Measurements from ENCODE around the gene MT1H.

MT1H gene

DNA sequence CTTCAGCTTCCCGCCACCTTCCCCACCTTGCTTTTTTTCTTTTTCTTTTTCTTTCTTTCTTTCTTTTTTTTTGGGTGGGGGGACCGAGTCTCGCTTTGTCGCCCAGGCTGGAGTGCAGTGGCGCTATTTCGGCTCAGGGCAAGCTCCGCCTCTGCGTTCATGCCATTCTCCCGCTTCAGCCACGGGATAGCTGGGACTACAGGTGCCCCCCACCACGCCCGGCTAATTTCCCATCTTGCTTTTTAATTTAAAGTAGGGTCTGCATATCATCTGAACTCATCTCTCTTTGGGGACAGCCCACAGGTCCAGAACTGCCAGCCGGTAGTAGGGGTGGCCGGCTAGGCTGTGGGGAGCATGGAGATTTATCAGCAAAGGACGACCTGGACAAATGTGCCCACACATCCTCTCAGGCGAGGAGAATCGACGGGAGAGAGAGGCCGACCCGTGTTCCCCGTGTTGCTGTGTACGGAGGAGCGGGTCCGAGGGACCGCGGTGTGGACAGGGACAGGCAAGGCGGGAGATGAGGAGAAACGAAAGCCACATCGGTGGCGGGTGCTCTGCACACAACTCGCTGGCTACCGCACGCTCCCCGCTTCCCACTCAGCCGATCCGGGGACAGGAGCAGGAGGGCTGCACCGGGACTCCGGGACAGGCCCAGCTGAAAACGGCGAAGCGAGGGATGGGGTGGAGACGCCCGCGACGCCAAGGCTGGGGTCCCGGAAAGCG, 34.7 kb upstream of the MT1H start:
- no peaks in the 10 kb centered on the region for H3K36me3 ChIP-seq
- TF ChIP-seq, protein P1, sequence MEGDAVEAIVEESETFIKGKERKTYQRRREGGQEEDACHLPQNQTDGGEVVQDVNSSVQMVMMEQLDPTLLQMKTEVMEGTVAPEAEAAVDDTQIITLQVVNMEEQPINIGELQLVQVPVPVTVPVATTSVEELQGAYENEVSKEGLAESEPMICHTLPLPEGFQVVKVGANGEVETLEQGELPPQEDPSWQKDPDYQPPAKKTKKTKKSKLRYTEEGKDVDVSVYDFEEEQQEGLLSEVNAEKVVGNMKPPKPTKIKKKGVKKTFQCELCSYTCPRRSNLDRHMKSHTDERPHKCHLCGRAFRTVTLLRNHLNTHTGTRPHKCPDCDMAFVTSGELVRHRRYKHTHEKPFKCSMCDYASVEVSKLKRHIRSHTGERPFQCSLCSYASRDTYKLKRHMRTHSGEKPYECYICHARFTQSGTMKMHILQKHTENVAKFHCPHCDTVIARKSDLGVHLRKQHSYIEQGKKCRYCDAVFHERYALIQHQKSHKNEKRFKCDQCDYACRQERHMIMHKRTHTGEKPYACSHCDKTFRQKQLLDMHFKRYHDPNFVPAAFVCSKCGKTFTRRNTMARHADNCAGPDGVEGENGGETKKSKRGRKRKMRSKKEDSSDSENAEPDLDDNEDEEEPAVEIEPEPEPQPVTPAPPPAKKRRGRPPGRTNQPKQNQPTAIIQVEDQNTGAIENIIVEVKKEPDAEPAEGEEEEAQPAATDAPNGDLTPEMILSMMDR (IDR thresholded peaks at IDR 0.05; ENCODE audit: low read depth, low read length), result no peak
- H3K4me3 ChIP-seq (ENCODE audit: low read depth, low read length), result no peak overlapping the region
- H3K9me3 ChIP-seq (ENCODE audit: severe bottlenecking), result no peaks in the 10 kb centered on the region
- H3K27ac ChIP-seq, result no peak overlapping the region
- no peak for DNase-seq
- H3K27me3 ChIP-seq (ENCODE audit: insufficient read depth, low read depth, severe bottlenecking), result no peaks in the 10 kb centered on the region

DNA sequence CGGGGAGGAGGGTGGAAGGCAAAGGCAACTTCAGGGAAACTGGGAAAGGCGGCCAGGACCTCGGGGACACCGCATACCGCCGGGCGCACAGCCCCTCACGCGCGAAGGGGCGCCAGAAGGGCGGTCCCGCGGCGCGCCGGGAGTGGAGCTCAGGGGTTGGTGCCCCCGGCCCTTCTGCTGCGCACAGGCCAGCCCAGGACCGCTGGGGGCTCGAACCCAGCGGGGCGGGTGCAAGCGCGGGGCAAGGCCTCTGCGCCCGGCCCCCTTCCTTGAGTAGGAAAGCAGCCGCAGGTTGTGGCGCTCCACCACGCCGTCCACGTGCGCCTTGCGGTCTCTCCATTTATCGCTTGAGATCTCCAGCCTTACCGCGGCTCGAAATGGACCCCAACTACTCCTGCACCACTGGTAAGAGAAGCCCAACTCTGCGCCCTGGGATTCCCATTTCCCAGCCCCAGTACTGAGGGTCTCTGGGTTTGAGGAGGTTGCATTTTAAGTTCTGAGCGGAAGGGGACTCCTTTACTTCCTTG, 34.1 kb upstream of the MT1H start:
- DNase-seq, result no peak
- no peak overlapping the region for H3K27ac ChIP-seq
- TF ChIP-seq, protein P1 (IDR thresholded peaks at IDR 0.05; ENCODE audit: low read depth, low read length), result no peak
- H3K27me3 ChIP-seq (ENCODE audit: insufficient read depth, low read depth, severe bottlenecking), result no peaks in the 10 kb centered on the region
- H3K9me3 ChIP-seq (ENCODE audit: severe bottlenecking), result no peaks in the 10 kb centered on the region
- no peak overlapping the region for H3K4me3 ChIP-seq (ENCODE audit: low read depth, low read length)
- no peaks in the 10 kb centered on the region for H3K36me3 ChIP-seq

DNA sequence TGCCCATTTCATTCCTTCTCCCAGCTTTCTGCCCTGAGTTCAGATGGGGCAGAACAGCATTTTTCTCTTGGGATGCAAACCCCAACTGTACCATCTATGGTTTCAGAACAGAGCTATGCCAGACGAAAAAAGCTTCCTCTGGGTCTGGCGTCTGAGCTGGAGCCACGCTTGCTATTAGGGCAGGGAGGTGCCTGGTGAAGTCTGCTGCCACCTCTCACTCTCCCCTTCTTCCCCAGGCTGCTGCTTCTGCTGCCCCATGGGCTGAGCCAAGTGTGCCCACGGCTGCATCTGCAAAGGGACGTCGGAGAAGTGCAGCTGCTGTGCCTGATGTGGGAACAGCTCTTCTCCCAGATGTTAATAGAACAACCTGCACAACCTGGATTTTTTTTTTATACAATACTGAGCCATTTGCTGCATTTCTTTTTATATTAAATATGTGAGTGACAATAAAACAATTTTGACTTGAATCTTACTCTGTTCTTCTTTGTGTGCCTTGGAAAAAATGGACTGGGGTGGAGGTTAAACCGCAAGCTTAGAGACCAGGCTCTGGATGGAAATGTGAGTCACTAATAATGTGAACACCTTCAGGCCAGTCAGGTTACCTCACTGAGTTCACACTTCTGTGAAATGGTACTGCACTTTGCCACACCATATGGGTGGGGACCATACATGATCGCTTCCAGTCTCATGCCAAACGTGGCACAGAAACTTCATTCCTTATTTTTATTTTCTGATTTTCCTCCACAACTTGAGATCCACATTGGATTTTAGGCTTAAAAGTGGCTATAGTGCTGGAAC, 32.8 kb upstream of the MT1H start:
- Histone ChIP-seq H3K27me3 (ENCODE audit: insufficient read depth, low read depth, severe bottlenecking) (no peaks in the 10 kb centered on the region), H3K4me3 (ENCODE audit: low read depth, low read length) (no peak overlapping the region), H3K36me3 (no peaks in the 10 kb centered on the region), H3K27ac (no peak overlapping the region), H3K9me3 (ENCODE audit: severe bottlenecking) (no peaks in the 10 kb centered on the region)
- no peak for DNase-seq
- TF ChIP-seq, protein P1 (IDR thresholded peaks at IDR 0.05; ENCODE audit: low read depth, low read length), result no peak

DNA sequence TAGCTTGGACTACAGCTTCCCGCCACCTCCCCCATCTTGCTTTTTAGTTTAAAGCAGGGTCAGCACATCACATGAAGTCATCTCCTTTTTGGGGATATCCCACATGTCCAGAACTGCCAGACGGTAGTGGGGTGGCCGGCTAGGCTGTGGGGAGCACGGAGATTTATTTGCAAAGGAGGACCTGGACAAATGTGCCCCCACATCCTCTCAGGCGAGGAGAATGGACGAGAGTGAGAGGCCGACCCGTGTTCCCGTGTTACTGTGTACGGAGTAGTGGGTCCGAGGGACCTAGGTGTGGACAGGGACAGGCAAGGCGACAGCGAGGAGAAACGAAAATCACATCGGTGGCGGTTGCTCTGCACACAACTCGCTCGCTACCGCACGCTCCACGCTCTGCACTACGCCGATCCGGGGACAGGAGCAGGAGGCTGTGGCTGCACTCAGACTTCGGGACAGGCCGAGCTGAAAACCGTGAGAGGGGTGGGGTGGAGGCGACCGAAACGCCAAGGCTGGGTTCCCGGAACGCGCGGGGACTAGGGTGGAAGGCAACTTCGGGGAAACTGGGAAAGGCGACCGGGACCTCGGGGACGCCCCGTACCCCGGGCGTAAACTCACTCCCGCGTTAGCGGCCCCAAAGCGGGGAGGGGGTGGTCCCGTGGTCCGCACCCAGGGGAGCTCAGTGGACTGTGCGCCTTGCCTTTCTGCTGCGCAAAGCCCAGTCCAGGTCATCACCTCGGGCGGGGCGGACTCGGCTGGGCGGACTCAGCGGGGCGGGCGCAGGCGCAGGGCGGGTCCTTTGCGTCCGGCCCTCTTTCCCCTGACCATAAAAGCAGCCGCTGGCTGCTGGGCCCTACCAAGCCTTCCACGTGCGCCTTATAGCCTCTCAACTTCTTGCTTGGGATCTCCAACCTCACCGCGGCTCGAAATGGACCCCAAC, 31.5 kb upstream of the MT1H start, which contains the start of gene MT1A:
MT1A (plus strand) TSS at position 853 of the 937 bp plus-strand sequence; CDS start at position 926, 73 bp downstream.
- DNase-seq, result no peak
- Histone ChIP-seq H3K9me3 (ENCODE audit: severe bottlenecking) (no peaks in the 10 kb centered on the region), H3K27ac (no peak within 1 kb of the TSS), H3K27me3 (ENCODE audit: insufficient read depth, low read depth, severe bottlenecking) (no peaks in the 10 kb centered on the region), H3K4me3 (ENCODE audit: low read depth, low read length) (no peak within 1 kb of the TSS), H3K36me3 (no peaks in the 10 kb centered on the region)
- TF ChIP-seq, protein P1 (IDR thresholded peaks at IDR 0.05; ENCODE audit: low read depth, low read length), result no peak

DNA sequence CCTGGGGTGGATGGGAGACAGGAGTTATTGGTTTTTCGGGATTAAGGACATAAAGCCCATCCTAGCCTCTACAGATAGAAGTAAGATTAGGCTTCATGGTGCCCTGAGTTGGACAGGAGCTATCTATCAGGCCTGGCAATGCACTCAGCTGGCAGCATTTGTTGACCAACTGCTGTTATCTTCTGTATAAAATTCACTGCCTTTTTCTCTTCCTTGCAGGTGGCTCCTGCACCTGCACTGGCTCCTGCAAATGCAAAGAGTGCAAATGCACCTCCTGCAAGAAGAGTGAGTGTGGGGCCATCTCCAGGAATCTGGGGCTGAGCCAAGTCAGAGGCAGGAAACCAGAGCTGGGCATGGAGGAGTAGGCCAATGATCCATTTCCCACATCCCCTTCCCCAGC, 30.6 kb upstream of the MT1H start:
- H3K4me3 ChIP-seq (ENCODE audit: low read depth, low read length), result no peak overlapping the region

More for the DNA sequence above, 30.6 kb upstream of the MT1H start:
- H3K36me3 ChIP-seq, result no peaks in the 10 kb centered on the region
- no peaks in the 10 kb centered on the region for H3K27me3 ChIP-seq (ENCODE audit: insufficient read depth, low read depth, severe bottlenecking)
- TF ChIP-seq, protein P1 (IDR thresholded peaks at IDR 0.05; ENCODE audit: low read depth, low read length), result no peak
- no peaks in the 10 kb centered on the region for H3K9me3 ChIP-seq (ENCODE audit: severe bottlenecking)
- H3K27ac ChIP-seq, result no peak overlapping the region
- DNase-seq, result no peak
